Amygdala (tissue), 56 donors: ENCODE measurements around the gene PDGFRA.

Experiments used
- DNase-seq, 56 donors: peaks; one replicate each; lab custom pipeline; 2025; lab: John Stamatoyannopoulos, UW

The PDGFRA gene

DNA sequence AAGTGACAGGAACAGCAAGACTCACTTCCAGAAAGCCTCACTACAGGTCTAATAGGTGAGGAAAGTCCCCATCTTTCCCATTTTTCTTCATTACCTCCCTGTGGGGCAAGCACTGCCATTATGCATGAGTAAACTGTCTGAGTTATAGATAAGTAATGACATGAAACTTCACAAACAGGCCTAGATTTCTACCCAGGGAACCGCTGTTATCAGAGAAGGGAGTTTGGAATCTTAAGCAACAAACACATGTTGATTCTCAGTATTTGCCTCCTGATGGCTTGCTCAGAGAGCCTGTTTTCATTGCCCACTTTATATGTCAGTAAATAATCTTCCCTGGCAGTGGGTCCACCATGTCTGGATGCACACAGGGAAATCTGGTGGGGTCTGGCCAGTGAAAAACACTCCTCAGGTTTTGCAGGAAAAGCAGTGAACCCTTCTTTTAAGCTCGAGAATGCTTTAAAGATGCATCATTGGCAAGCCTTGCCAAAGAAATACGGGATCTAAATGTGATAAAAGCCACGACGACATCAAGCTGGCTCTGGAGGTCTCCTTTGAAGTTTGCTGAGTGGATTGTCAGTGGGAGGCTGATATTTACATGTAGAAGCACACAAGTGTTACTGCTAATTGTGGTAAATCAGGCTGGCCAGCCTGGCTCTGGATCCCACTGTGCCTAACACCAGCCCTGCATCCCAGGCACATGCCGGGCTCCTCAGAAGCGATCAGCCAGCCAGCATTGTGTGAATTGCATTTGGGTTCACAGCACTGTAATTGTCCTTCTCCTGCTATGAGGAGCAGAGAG is 25.2 kb downstream of the PDGFRA start:
- DNase-seq = no peak

GRCh38 chr4:54254915-54255246 is 25.8 kb downstream of the PDGFRA start:
- DNase-seq = no peak

DNA sequence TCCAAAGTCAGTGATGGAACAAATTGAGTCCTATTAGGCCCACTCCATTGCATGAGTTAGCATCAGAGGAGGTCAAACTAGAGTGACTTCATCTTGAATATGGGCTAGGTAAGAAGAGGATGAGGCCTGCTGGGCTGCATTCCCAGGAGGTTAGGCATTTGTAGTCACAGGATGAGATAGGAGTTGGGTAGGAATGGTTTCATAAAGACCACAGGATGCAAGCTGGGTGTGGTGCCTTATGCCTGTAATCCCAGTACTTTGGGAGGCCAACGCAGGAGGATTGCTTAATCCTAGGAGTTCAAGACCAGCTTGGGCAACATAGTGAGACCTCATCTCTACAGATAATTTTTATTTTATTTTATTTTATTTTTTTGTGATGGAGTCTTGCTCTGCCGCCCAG is 26.8 kb downstream of the PDGFRA start:
- DNase-seq = no peak

DNA sequence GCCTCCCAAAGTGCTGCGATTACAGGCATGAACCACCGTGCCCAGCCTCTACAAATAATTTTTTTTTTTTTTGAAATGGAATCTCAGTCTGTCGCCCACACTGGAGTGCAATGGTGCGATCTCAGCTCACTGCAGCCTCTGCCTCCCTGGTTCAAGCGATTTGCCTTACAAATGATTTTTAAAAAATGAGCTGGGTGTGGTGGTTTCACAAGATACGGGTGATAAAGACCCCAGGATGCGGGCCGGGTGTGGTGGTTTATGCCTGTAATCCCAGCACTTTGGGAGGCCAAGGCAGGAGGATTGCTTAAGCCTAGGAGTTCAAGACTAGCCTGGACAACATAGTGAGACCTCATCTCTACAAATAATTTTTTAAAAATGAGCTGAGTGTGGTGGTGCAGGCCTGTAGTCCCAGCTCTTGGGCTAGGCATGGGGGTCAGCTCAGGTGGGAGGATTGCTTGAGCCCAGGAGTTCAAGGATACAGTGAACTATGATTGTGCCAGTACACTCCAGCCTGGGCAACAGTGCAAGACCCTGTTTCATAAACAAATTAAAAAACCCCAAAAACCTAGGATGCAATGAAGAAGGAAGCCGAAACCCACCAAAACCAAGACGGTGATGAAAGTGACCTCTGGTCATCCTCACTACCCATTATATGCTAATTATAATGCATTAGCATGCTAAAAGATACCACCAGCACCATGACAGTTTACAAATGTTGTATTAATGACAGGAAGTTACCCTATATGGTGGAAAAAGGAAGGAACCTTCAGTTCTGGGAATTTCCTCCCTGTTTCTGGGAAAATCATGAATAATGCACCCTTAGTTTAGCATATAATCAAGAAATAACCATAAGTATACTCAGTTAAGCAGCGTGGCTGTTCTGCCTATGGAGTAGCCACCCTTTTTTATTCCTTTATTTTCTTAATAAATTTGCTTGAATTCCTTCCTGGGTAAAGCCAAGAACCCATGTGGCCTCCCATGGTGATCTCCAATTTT is 27.7 kb downstream of the PDGFRA start:
- no peak for DNase-seq

DNA sequence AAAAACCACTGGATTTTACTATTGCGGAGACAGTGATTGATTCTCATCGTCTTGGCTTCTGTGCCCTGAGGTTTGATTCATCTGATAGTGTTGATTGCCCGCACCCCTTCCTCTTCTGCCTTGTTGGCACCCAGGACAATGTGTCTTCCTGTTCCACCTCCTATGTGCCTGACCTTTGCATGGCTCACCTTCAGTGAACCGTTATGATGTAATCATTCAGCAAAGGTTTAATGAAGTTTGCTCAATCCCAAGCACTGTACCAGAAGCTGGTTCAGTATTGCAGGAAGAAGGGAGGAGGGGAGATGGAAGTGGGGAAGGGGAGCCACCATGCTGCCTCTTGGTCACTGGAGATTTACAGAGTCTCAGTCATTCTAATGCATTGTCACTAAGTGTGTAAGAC is 36.3 kb downstream of the PDGFRA start:
- no peak for DNase-seq

DNA sequence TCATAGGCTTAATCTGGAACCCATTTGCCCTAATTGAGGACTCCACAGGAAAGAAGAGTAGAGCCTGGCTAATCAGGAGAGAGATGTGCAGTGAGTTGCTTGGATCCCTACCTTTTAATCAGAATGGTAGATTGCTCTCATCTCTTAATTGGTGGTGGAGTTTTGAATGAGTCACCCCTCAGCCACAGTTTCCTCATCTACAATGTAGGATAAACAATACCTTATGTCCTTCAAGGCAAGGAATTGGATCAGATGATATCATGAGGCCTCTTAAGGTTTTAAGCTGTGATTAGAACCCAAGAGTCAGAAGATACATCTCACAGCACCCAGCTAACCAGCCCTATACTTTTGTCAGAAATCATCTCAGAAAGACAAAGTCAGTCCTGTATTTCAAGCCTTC is 39.1 kb downstream of the PDGFRA start:
- DNase-seq = no peak

DNA sequence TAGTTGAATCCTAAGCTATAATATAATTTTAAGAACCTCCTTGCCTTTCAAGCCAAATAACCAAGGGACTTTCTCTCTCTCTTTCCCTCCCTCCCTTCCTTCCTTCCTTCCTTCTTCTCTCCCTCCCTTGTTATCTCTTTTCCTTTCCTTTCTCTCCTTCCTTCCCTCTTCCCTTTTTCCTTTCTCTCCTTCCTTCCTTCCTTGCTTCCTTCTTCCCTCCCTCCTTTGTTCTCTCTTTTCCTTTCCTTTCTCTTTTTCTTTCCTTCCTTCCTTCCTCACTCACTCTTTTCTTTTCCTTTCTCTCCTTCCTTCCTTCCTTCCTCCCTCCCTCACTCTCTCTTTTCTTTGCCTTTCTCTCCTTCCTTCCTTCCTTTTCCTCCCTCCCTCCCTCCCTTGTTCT is 42.4 kb downstream of the PDGFRA start:
- DNase-seq = no peak

GRCh38 chr4:54272051-54272450 is 43.0 kb downstream of the PDGFRA start:
- no peak for DNase-seq

- no peak for DNase-seq
Measured at GRCh38 chr4:54274264-54274663, 45.2 kb downstream of the PDGFRA start.

- no peak for DNase-seq
Measured at GRCh38 chr4:54274795-54275665, 45.9 kb downstream of the PDGFRA start.

DNA sequence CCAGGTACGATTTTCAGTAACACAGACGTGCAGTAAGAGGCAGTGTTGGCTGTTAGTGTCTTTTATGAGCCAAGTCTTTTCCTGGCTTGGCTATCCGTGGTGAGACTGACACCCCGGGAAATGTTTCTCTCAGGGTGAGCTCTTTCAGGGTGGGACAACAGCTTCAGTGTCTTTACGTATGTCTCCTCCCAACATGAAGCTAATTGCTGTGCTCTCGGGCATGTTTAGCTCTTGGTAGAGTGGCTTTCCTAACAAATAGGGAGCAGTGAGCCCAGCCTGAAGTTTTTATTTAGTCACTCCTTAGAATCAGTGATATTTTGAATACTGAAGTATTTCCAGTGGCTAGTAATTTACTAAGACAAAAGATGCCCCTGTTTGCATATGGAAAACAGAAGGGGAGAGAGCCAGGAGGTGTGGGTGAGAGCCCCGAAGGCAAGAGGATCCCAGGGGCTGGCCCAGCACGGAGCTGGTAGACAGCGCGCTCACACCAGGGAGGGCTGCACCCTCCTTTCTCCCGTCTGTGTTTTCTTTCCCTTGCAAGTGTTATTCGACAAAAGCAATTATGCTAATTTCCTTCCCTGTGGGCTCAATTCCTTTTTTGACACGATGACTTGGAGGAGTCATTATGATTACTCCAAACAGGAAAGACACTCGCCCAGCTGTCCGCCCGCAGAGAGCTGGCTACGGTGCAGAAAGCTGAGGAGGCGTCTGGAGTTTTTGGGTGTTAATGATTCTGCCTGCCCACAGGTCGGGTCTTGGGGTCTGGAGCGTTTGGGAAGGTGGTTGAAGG is 47.7 kb downstream of the PDGFRA start:
- DNase-seq = peak in 1 of 56 donors; percentile 2

- no peak for DNase-seq
Measured at GRCh38 chr4:54277691-54278090, 48.6 kb downstream of the PDGFRA start.

GRCh38 chr4:54278216-54278615 is 49.1 kb downstream of the PDGFRA start:
- DNase-seq = no peak

DNA sequence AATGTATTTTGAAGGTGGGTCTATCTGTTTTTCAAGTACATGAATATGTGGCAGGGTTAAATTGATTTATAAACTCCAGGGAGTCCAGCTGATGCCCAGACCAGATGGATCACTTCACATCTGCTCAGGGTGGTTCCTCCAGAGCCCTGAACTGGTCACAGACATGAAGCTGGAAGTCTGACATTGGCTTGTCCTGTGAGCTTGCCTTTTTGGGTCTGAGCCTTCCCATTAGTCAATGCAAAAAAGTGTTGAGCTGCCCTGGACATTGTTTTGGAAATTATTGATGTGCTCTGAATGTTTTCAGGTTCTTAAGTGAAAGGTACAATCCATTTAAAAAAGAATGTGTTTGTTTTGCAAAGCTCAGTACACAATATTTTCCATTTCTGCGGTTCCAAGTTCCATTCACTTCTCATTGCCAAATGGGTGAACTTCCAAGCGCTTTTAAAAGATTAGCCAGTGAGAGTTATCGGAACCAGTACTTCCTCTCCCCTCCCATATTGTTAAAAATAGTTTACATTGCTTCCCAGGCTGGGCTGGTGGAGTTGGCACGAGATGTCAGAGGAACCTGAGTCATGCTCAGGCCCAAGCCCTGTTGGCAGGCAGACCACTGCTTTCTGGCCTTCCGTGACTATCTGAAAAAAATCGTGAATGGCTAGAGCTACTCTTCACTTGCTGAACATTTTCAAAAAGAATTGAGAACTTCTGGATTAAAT is 52.1 kb downstream of the PDGFRA start:
- peak in 2 of 56 donors; percentile 3 to 6 for DNase-seq

GRCh38 chr4:54282837-54283236 is 53.7 kb downstream of the PDGFRA start:
- DNase-seq = no peak

DNA sequence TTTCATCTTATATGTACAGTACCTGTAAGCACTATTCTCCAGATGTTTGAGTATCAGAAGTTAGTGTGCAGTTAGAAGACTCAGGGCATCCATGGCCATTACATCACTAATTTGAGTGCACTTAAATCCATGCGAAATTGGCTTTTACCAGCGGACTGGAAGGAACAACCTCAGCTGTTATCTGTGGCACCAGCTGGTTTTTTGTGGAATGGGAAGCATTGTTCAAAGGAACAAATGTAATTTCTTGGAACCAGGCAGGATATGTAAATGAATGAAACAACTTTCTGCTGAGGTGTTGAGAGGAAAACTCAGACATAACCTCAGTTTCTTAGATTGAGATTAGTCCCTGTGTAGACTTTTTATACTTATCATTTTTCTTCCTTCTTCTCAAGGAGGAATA is 60.2 kb downstream of the PDGFRA start:
- DNase-seq = no peak

- DNase-seq = no peak
Measured at GRCh38 chr4:54290980-54291379, 61.9 kb downstream of the PDGFRA start.

- DNase-seq = no peak
Measured at GRCh38 chr4:54296548-54297203, 67.6 kb downstream of the PDGFRA start.

- no peak for DNase-seq
Measured at GRCh38 chr4:54308110-54308509, 79.0 kb downstream of the PDGFRA start.
